PFSK-1 (cell line): Measurements from ENCODE around the gene SH3TC1.

Experiments used
- FOXP2 ChIP-seq: optimal IDR thresholded peaks from 2 replicates; pipeline ENCODE3; 2011; ENCODE audit warnings: borderline replicate concordance, control low read depth, inconsistent platforms; ENCODE audit not compliant: insufficient read depth; ENCODE audit errors: extremely low read length, extremely low read depth
- POLR2AphosphoS5 ChIP-seq: IDR thresholded peaks from 2 replicates; pipeline ENCODE4 v1.6.1; 2012; ENCODE audit warnings: low read depth, mild to moderate bottlenecking, control low read depth, low read length, moderate library complexity
- REST ChIP-seq, 2 experiments: IDR thresholded peaks; 2 replicates each; pipeline versions ENCODE4 v1.6.1 to v1.8.0; 2011 to 2012; ENCODE audit warnings: low read depth in 2 of 2, low read length in 2 of 2, control low read depth in 1 of 2, inconsistent platforms in 1 of 2, mild to moderate bottlenecking in 1 of 2, moderate library complexity in 1 of 2; ENCODE audit not compliant: insufficient read depth in 1 of 2
- SIN3A ChIP-seq: IDR thresholded peaks from 2 replicates; pipeline ENCODE4 v1.6.1; 2012; ENCODE audit warnings: mild to moderate bottlenecking, low read length, moderate library complexity, borderline replicate concordance; ENCODE audit not compliant: insufficient read depth
- TAF1 ChIP-seq: IDR thresholded peaks from 2 replicates; pipeline ENCODE4 v1.6.1; 2012; ENCODE audit warnings: low read length, control low read depth, borderline replicate concordance; ENCODE audit not compliant: insufficient read depth

DNA sequence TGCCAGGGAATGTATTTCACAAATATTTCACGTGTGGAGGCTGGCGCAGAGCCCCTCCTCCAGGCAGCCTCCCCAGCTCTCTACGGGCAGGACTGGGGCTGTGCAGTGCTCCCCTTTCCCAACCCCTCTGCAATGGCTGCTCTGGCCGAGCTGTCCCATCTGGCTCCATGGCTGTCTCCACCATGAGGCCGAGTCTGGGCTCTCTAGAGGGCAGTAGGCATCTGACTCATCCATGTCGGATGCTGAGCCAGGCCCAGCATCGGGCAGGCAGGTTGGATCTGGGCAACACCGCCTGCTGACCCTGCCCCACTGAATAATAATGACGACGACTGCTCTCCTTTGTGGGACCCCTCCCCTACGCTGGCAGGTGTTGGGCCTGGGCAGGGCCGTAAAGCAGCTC lies 11.0 kb upstream of the SH3TC1 start:
- TF ChIP-seq SIN3A: no peak
- no peak for TF ChIP-seq REST (IDR thresholded peaks at IDR 0.05; ENCODE audit: insufficient read depth in 1 of 2, low read depth in 2 of 2, low read length in 2 of 2)
- no peak for TF ChIP-seq POLR2AphosphoS5
- TF ChIP-seq TAF1: no peak
- TF ChIP-seq FOXP2: no peak
